ENCODE data around the gene VASP.

DNA sequence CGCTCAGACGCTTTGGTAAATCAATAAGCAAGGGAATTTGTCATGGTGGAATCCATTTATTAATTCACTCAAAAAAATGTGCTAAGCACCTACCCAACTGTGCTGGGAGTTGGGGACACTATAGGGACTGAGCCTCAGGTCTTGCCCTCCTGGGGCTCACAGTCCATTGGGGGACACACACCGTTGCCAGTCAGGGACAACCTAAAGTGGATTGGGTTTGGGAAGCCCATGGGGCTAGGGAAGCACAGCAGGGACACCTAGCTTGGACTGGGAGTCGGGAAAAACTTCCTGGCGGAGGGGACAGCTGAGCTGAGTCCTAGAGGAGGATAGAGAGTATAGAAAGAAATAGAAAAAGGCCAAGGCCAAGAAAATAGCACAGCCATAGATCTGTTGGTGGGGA is 31.0 kb upstream of the VASP start:
- TF ChIP-seq, protein P1, sequence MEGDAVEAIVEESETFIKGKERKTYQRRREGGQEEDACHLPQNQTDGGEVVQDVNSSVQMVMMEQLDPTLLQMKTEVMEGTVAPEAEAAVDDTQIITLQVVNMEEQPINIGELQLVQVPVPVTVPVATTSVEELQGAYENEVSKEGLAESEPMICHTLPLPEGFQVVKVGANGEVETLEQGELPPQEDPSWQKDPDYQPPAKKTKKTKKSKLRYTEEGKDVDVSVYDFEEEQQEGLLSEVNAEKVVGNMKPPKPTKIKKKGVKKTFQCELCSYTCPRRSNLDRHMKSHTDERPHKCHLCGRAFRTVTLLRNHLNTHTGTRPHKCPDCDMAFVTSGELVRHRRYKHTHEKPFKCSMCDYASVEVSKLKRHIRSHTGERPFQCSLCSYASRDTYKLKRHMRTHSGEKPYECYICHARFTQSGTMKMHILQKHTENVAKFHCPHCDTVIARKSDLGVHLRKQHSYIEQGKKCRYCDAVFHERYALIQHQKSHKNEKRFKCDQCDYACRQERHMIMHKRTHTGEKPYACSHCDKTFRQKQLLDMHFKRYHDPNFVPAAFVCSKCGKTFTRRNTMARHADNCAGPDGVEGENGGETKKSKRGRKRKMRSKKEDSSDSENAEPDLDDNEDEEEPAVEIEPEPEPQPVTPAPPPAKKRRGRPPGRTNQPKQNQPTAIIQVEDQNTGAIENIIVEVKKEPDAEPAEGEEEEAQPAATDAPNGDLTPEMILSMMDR (conservative IDR thresholded peaks at IDR 0.05; ENCODE audit: low read depth, low read length): no peak
- TF ChIP-seq MAFK (IDR thresholded peaks at IDR 0.05; ENCODE audit: low read depth, low read length) (no peak), POLR2A (IDR thresholded peaks at IDR 0.05; ENCODE audit: low read depth, low read length) (no peak), RFX5 (IDR thresholded peaks at IDR 0.05; ENCODE audit: low read depth, low read length) (no peak), MXI1 (IDR thresholded peaks at IDR 0.05; ENCODE audit: borderline replicate concordance, low read depth, low read length) (no peak)

All from IMR-90 (cell line).